Right kidney (tissue), 1 donor: ENCODE measurements around the gene SH3BGRL.
"Not testable (repeated sequence)": the region's sequence is repeated elsewhere in the genome, so short reads cannot be mapped to it uniquely, and the experiment has no call there.

Source experiments
- DNase-seq: peaks from one replicate; pipeline ENCODE4 v3.0.0-alpha.2; 2016

The SH3BGRL gene

GRCh38 chrX:81259020-81259713, 57.3 kb downstream of the SH3BGRL start:
- DNase-seq, result no peak

- no peak for DNase-seq
Measured at GRCh38 chrX:81259714-81260395, 58.0 kb downstream of the SH3BGRL start.

GRCh38 chrX:81261576-81261975, 59.7 kb downstream of the SH3BGRL start:
- DNase-seq, result no peak

GRCh38 chrX:81263059-81263458, 61.2 kb downstream of the SH3BGRL start:
- DNase-seq, result no peak

- no peak for DNase-seq
Measured at GRCh38 chrX:81278616-81279015, 76.7 kb downstream of the SH3BGRL start.

GRCh38 chrX:81280148-81280547, 78.2 kb downstream of the SH3BGRL start:
- DNase-seq, result no peak

GRCh38 chrX:81286075-81286474, 84.2 kb downstream of the SH3BGRL start:
- DNase-seq, result no peak

- no peak for DNase-seq
Measured at GRCh38 chrX:81286608-81287007, 84.7 kb downstream of the SH3BGRL start.

GRCh38 chrX:81291996-81292395, 90.1 kb downstream of the SH3BGRL start:
- DNase-seq, result no peak

GRCh38 chrX:81294101-81294500, 92.2 kb downstream of the SH3BGRL start:
- DNase-seq, result no peak

GRCh38 chrX:81301877-81302276, 100.0 kb downstream of the SH3BGRL start:
- DNase-seq, result no peak

GRCh38 chrX:81304563-81304962, 102.7 kb downstream of the SH3BGRL start:
- no peak for DNase-seq

GRCh38 chrX:81305240-81305639, 103.3 kb downstream of the SH3BGRL start:
- DNase-seq, result no peak

GRCh38 chrX:81308086-81308829, 106.4 kb downstream of the SH3BGRL start:
- no peak for DNase-seq

GRCh38 chrX:81316163-81316562, 114.3 kb downstream of the SH3BGRL start:
- no peak for DNase-seq

- DNase-seq, result not testable (repeated sequence)
Measured at GRCh38 chrX:81331653-81332052, 129.8 kb downstream of the SH3BGRL start.

- DNase-seq, result no peak
Measured at GRCh38 chrX:81336455-81337152, 134.7 kb downstream of the SH3BGRL start.

GRCh38 chrX:81337805-81338204, 135.9 kb downstream of the SH3BGRL start:
- no peak for DNase-seq

GRCh38 chrX:81338924-81339323, 137.0 kb downstream of the SH3BGRL start:
- DNase-seq, result no peak

- DNase-seq, result not testable (repeated sequence)
Measured at GRCh38 chrX:81345296-81345695, 143.4 kb downstream of the SH3BGRL start.
